A673 (cell line): ENCODE data around the gene QKI. TPM values are rescaled to one million over a fixed set of nuclear protein-coding genes. Genes with fewer than 3 reads are reported as not detected.

Experiments
- Bru-seq: library from RNA; stranded (reverse); fragments of 400-500 nt; gene quantifications from one replicate; lab custom pipeline; 2021; lab: Mats Ljungman, UMichigan
- BruChase-seq, 2 experiments: library from RNA; stranded (reverse); fragments of 400-500 nt; gene quantifications; one replicate each; lab custom pipeline; 2021; lab: Mats Ljungman, UMichigan
- BruUV-seq: library from RNA; stranded (reverse); fragments of 400-500 nt; replicated peaks from 2 replicates; lab custom pipeline; 2021; lab: Mats Ljungman, UMichigan
- CTCF ChIA-PET: fragments of 300-600 bp; sonication (Branson Sonifier 250); formaldehyde crosslinking; loops from one replicate; lab custom pipeline; 2022; ENCODE audit warnings: antibody characterized with exemption; lab: Charles Lee
- POLR2A ChIA-PET: fragments of 300-600 bp; sonication (Branson Sonifier 250); formaldehyde crosslinking; loops from one replicate; lab custom pipeline; 2022; ENCODE audit warnings: antibody characterized with exemption; ENCODE audit not compliant: low non-redundant PET; lab: Charles Lee
- DNase-seq: peaks from one replicate; pipeline ENCODE4 v3.0.0-alpha.2; 2015; ENCODE audit warnings: low spot score
- H3K27ac ChIP-seq: fragments of 200-600 bp; sonication (generic); 2 replicates; pipeline ENCODE4 v1.5.1; 2016; ENCODE audit warnings: mixed run types, low read depth, mild to moderate bottlenecking, mixed read lengths, antibody characterized with exemption, low read length; ENCODE audit not compliant: poor library complexity, severe bottlenecking
- H3K27me3 ChIP-seq: fragments of 200-600 bp; sonication (generic); replicated peaks from 2 replicates; pipeline ENCODE4 v1.6.1; 2017; ENCODE audit warnings: mixed run types, low read depth, mild to moderate bottlenecking, mixed read lengths, antibody characterized with exemption, low read length; ENCODE audit not compliant: insufficient read depth, poor library complexity
- H3K36me3 ChIP-seq: fragments of 200-600 bp; sonication (generic); 2 replicates; pipeline ENCODE4 v1.6.1; 2016; ENCODE audit warnings: mixed run types, mild to moderate bottlenecking, mixed read lengths, antibody characterized with exemption, low read length; ENCODE audit not compliant: insufficient read depth, poor library complexity, severe bottlenecking
- H3K4me1 ChIP-seq: fragments of 200-600 bp; sonication (generic); 2 replicates; pipeline ENCODE4 v1.6.1; 2017; ENCODE audit warnings: mixed run types, mild to moderate bottlenecking, mixed read lengths, antibody characterized with exemption, low read length; ENCODE audit not compliant: insufficient read depth, poor library complexity, severe bottlenecking
- H3K4me3 ChIP-seq: fragments of 200-600 bp; sonication (generic); 2 replicates; pipeline ENCODE4 v1.5.1; 2016; ENCODE audit warnings: low read depth, mixed run types, mild to moderate bottlenecking, mixed read lengths, low read length; ENCODE audit not compliant: poor library complexity, severe bottlenecking
- H3K9me3 ChIP-seq: fragments of 200-600 bp; sonication (generic); 2 replicates; pipeline ENCODE4 v1.6.1; 2016; ENCODE audit warnings: mixed run types, low read depth, mild to moderate bottlenecking, mixed read lengths, antibody characterized with exemption, low read length; ENCODE audit not compliant: poor library complexity, severe bottlenecking
- CTCF ChIP-seq: fragments of 300-800, 200-600 bp; sonication (generic); conservative IDR thresholded peaks from 2 replicates; pipeline ENCODE4 v1.5.1; 2017; ENCODE audit warnings: low read depth, mild to moderate bottlenecking, antibody characterized with exemption, low read length, moderate library complexity, mixed read lengths
- EZH2 ChIP-seq: fragments of 200-600 bp; sonication (generic); IDR thresholded peaks from 2 replicates; pipeline ENCODE4 v1.6.1; 2017; ENCODE audit warnings: borderline replicate concordance, low read depth, mild to moderate bottlenecking, mixed read lengths, antibody characterized with exemption, low read length; ENCODE audit not compliant: poor library complexity, severe bottlenecking
- intact Hi-C: fragments of 100-400 bp; cut with micrococcal nuclease; formaldehyde crosslinking; loops from one replicate; pipeline ENCODE4 v1.10.0; 2022; ENCODE audit not compliant: unreplicated experiment
- long read RNA-seq: library from polyadenylated mRNA; stranded (forward); transcript quantifications from one replicate; pipeline ENCODE4 v2.0.0, GENCODE V29; 2022
- total RNA-seq: library from RNA; stranded (reverse); gene quantifications from 2 replicates; pipeline ENCODE4 v1.2.3, GENCODE V29; 2021

The QKI gene
- total RNA-seq, result 128 and 131 TPM in 2 replicates
- percentile 94 among the genes with signal in this experiment for Bru-seq, nascent RNA
- BruChase-seq, experiment 1, labeled RNA remaining after a 2-hour chase, result percentile 88 among the genes with signal in this experiment
- percentile 89 among the genes with signal in this experiment for BruChase-seq, experiment 2, labeled RNA remaining after a 6-hour chase
- long read RNA-seq, full-length matches to known transcripts, result 98 of 127 reads
- long read RNA-seq, partial matches to known transcripts, result 7 of 127 reads
- long read RNA-seq, other reads (novel, unspliced or antisense), result 22 of 127 reads

DNA sequence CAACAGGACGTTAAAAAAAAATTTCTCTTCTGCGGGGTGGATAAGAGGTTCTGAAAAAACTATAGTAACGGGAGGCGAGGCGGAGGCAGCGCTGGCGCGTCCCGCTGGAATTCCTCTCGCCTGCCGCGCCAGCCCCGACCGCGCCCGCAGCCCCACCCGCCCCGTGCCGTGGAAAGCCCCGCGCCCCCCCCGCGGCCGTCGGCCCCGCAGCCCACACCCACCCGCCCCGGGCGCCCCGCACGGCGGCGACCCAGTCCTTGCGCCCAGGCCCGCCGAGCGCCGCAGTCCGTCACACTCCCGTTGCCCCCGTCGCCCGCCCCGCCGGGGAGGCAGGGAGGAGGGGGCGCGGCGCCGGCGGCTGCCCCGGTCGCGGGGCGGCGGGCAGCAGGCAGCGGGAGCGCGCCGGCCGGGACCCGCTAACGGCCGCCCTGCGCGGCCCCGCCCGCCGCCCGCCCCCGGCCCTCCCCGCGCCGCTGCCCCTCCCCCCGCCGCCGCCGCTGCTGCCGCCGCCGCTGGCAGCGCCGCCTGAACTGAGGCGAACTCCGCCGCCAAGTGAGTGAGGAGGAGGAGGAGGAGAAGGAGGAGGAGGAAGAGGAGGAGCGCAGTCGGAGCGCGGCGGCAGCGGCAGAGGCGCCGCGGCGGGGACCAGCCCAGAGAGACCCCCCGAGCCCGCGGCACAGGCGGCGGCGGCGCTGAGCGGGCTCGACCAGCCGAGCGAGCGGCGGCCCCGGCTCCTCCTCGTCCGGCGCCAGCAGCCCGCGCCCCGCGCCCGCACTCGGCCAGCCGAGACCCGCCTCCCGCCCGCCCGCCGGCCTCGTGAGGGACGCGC, at the start of gene QKI:
Gene QKI, plus strand, starts transcription at position 602 of the 829 bp plus-strand sequence. CDS start 476 bp downstream, outside the sequence.
- ChIA-PET POLR2A (no interaction called here), CTCF (no interaction called here)
- no peak for TF ChIP-seq CTCF
- no peak for TF ChIP-seq EZH2
- peak within 1 kb of the TSS; percentile 90 for H3K27ac ChIP-seq
- peaks cover 30% of the 10 kb centered on the region for H3K4me1 ChIP-seq
- H3K9me3 ChIP-seq, result no peaks in the 10 kb centered on the region
- H3K27me3 ChIP-seq, result no peaks in the 10 kb centered on the region
- H3K4me3 ChIP-seq, result peak within 1 kb of the TSS; percentile 95
- no TSS peak for BruUV-seq
- H3K36me3 ChIP-seq, result no peaks in the 10 kb centered on the region
- intact Hi-C loops, result loop anchor here (10.0 kb wide), 1 partner anchor 230 kb away; no protein-coding TSS in a partner anchor
- peak; percentile 80 for DNase-seq

DNA sequence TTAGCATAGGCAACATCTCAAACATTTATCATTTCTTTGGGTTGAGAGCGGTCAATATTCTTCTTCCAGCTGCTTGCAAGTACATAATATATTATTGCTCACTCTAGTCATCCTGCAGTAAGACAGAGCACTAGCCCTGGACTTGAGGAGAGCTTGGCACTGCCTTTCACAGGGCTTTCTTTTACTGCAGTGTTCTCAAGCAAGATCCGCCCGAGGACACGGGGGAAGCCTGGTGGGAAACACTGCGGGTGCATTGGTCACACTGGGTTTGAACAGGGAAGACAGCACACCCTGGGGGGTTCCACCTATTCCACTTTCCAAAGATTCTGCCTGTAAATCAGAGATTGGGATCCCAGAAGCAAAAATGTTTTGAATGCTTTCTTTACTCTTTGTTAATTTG, 48.2 kb upstream of the QKI start:
- peaks cover 4% of the 10 kb centered on the region for H3K4me1 ChIP-seq
- H3K9me3 ChIP-seq, result no peaks in the 10 kb centered on the region
- no TSS peak for BruUV-seq
- H3K36me3 ChIP-seq, result no peaks in the 10 kb centered on the region
- no peak overlapping the region for H3K4me3 ChIP-seq
- TF ChIP-seq CTCF, result no peak
- TF ChIP-seq EZH2, result no peak
- intact Hi-C loops, result no loop called here
- no peaks in the 10 kb centered on the region for H3K27me3 ChIP-seq
- CTCF ChIA-PET, result no interaction called here
- no peak overlapping the region for H3K27ac ChIP-seq
- POLR2A ChIA-PET, result no interaction called here
- no peak for DNase-seq

DNA sequence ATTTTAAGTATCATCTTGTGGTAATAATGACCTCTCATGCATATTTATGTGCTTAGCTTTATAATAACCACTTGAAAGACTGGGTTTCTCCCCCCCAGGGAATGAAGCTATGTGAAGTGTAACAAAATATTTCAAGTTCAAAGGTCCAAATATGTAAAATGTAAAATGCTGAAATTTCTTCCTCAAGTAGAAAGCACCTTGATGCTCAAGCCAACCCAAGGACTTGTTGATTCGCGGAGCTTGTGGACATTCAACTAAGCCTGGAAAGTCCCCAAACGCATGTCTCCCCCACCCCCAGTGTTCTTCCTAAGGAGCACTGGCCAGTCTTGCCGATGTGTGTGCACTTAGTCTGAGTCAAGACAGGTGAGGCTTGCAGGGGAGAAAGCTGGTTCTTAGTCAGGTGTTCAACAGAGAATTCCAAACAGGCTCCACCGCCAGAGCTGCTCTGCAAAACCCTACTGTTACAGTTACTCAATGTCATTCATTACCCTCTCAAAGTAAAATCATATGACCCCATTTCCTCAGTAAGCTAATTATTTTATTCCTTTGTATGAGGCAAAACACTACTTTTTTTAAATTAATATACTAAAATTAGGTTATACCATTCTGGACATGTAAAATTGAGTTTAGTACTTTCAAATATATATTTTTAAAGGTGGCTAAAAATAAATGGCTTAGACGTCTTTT, 46.9 kb upstream of the QKI start:
- no peak for TF ChIP-seq EZH2
- TF ChIP-seq CTCF, result no peak
- DNase-seq, result no peak
- H3K36me3 ChIP-seq, result no peaks in the 10 kb centered on the region
- ChIA-PET POLR2A (no interaction called here), CTCF (no interaction called here)
- H3K27ac ChIP-seq, result no peak overlapping the region
- intact Hi-C loops, result no loop called here
- H3K4me3 ChIP-seq, result no peak overlapping the region
- no peaks in the 10 kb centered on the region for H3K9me3 ChIP-seq
- no peaks in the 10 kb centered on the region for H3K27me3 ChIP-seq
- H3K4me1 ChIP-seq, result peaks cover 4% of the 10 kb centered on the region
- no TSS peak for BruUV-seq
